Thoracic aorta (tissue), 2 donors: ENCODE measurements around the gene TTC22. TPM values are rescaled to one million over a fixed set of nuclear protein-coding genes. Genes with fewer than 3 reads are reported as not detected.

ENCODE experiments used
- ATAC-seq: fragments of 150-250 bp; one replicate; pipeline ENCODE4 v1.8.0; 2017; ENCODE audit warnings: low read depth; ENCODE audit not compliant: insufficient number of reproducible peaks, low FRiP score
- DNase-seq: peaks from one replicate; pipeline ENCODE4 v3.0.0-alpha.2; 2020; ENCODE audit warnings: low spot score
- H3K27ac ChIP-seq, 2 donors: fragments of 200-600 bp; sonication (generic); 1 replicate in 1 of 2; 2 replicates in 1 of 2; pipeline ENCODE4 v1.5.1; 2016; ENCODE audit warnings: mild to moderate bottlenecking in 2 of 2, moderate library complexity in 2 of 2
- H3K27me3 ChIP-seq: fragments of 200-600 bp; sonication (generic); replicated peaks from 2 replicates; pipeline ENCODE4 v1.6.0; 2016; ENCODE audit warnings: mild to moderate bottlenecking; ENCODE audit not compliant: insufficient read depth
- H3K36me3 ChIP-seq: fragments of 200-600 bp; sonication (generic); one replicate; pipeline ENCODE4 v1.5.1; 2016
- H3K4me1 ChIP-seq, 2 donors: fragments of 200-600 bp; sonication (generic); 1 replicate in 1 of 2; 2 replicates in 1 of 2; pipeline versions ENCODE4 v1.5.1 to v1.6.0; 2016; ENCODE audit warnings: low read depth in 2 of 2, mild to moderate bottlenecking in 1 of 2; ENCODE audit not compliant: control insufficient read depth in 1 of 2
- H3K4me3 ChIP-seq: fragments of 200-600 bp; sonication (generic); 2 replicates; pipeline ENCODE4 v1.5.1; 2016; ENCODE audit warnings: mild to moderate bottlenecking
- H3K9me3 ChIP-seq: fragments of 200-600 bp; sonication (generic); 2 replicates; pipeline ENCODE4 v1.5.1; 2016
- CTCF ChIP-seq: fragments of 200-600 bp; sonication (generic); IDR thresholded peaks from one replicate; pipeline ENCODE4 v1.5.1; 2019; ENCODE audit warnings: antibody characterized with exemption
- total RNA-seq, 2 donors: library from RNA; depleted of rRNA; stranded (reverse); fragments of >200 nt; gene quantifications; one replicate each; pipeline versions ENCODE4 v1.1.0 to v1.2.3, GENCODE V29; 2016

TTC22 gene
- total RNA-seq, 2 donors from 2014 or later, result 0.63 TPM; not detected in 1

- Histone ChIP-seq H3K9me3 (no peaks in the 10 kb centered on the region), H3K27me3 (no peaks in the 10 kb centered on the region), H3K4me1 (no peaks in the 10 kb centered on the region), H3K4me3 (no peak overlapping the region), H3K27ac (no peak overlapping the region), H3K36me3 (peaks cover 19% of the 10 kb centered on the region)
- ATAC-seq (no peak), DNase-seq (no peak)
- no peak for TF ChIP-seq CTCF
These were observed 47.2 kb upstream of the TTC22 start for GRCh38 chr1:54848134-54848948.

- Histone ChIP-seq H3K4me3 (no peak overlapping the region), H3K9me3 (no peaks in the 10 kb centered on the region), H3K4me1 (no peaks in the 10 kb centered on the region), H3K27ac (no peak overlapping the region), H3K36me3 (peaks cover 13% of the 10 kb centered on the region), H3K27me3 (no peaks in the 10 kb centered on the region)
- ATAC-seq (no peak), DNase-seq (no peak)
- TF ChIP-seq CTCF, result no peak
These were observed 45.7 kb upstream of the TTC22 start for GRCh38 chr1:54846716-54847284.

- H3K36me3 ChIP-seq, result peaks cover 9% of the 10 kb centered on the region
- DNase-seq, result no peak
- no peaks in the 10 kb centered on the region for H3K9me3 ChIP-seq
- no peak for TF ChIP-seq CTCF
- no peaks in the 10 kb centered on the region for H3K27me3 ChIP-seq
- no peak overlapping the region for H3K4me3 ChIP-seq
- no peak overlapping the region for H3K27ac ChIP-seq
- no peaks in the 10 kb centered on the region for H3K4me1 ChIP-seq
- no peak for ATAC-seq
These were observed 45.2 kb upstream of the TTC22 start for GRCh38 chr1:54846301-54846700.

- no peak overlapping the region for H3K27ac ChIP-seq
- no peaks in the 10 kb centered on the region for H3K9me3 ChIP-seq
- peaks cover 4% of the 10 kb centered on the region for H3K36me3 ChIP-seq
- ATAC-seq (no peak), DNase-seq (no peak)
- H3K27me3 ChIP-seq, result no peaks in the 10 kb centered on the region
- no peak overlapping the region for H3K4me3 ChIP-seq
- TF ChIP-seq CTCF, result no peak
- H3K4me1 ChIP-seq, result no peaks in the 10 kb centered on the region
These were observed 44.6 kb upstream of the TTC22 start for GRCh38 chr1:54845772-54846171.

GRCh38 chr1:54844564-54844963 is 43.4 kb upstream of the TTC22 start:
- no peaks in the 10 kb centered on the region for H3K36me3 ChIP-seq
- TF ChIP-seq CTCF, result no peak
- no peak for DNase-seq
- no peak overlapping the region for H3K27ac ChIP-seq
- no peaks in the 10 kb centered on the region for H3K27me3 ChIP-seq
- H3K4me1 ChIP-seq, result no peaks in the 10 kb centered on the region
- no peak overlapping the region for H3K4me3 ChIP-seq
- no peaks in the 10 kb centered on the region for H3K9me3 ChIP-seq
- ATAC-seq, result no peak
